SH-SY5Y (cell line): ENCODE data around the gene HNRNPAB.

Source experiments
- GATA2 ChIP-seq: IDR thresholded peaks from 2 replicates; pipeline ENCODE4 v1.6.1; 2011; ENCODE audit warnings: mild to moderate bottlenecking, low read depth, low read length
- GATA3 ChIP-seq: IDR thresholded peaks from 2 replicates; pipeline ENCODE4 v1.6.1; 2011; ENCODE audit warnings: low read depth, mild to moderate bottlenecking, low read length, moderate library complexity

HNRNPAB gene

GRCh38 chr5:178249191-178249989 is 45.1 kb downstream of the HNRNPAB start:
- TF ChIP-seq GATA3 (no peak), GATA2 (no peak)

- no peak for TF ChIP-seq GATA2
- no peak for TF ChIP-seq GATA3
Observed at GRCh38 chr5:178250263-178250662, 45.9 kb downstream of the HNRNPAB start.

- TF ChIP-seq GATA2 (no peak), GATA3 (no peak)
Observed at GRCh38 chr5:178252258-178252657, 47.9 kb downstream of the HNRNPAB start.

- TF ChIP-seq GATA2 (no peak), GATA3 (no peak)
Observed at GRCh38 chr5:178256746-178257145, 52.4 kb downstream of the HNRNPAB start.

- TF ChIP-seq GATA3 (no peak), GATA2 (no peak)
Observed at GRCh38 chr5:178257650-178258049, 53.3 kb downstream of the HNRNPAB start.

GRCh38 chr5:178259623-178260536 is 55.5 kb downstream of the HNRNPAB start:
- TF ChIP-seq GATA2 (no peak), GATA3 (no peak)
